PC-9 (cell line): Measurements from ENCODE around the gene TEX29.

Experiments
- EZH2 ChIP-seq: fragments of 200-600 bp; sonication (generic); IDR thresholded peaks from 2 replicates; pipeline ENCODE4 v1.8.0; 2017; ENCODE audit warnings: antibody characterized with exemption, low read depth
- TF ChIP-seq, protein P1 (sequence below): fragments of 200-600 bp; sonication (generic); conservative IDR thresholded peaks from 2 replicates; pipeline ENCODE4 v1.6.1; 2017; ENCODE audit warnings: mixed run types, antibody characterized with exemption, mild to moderate bottlenecking, moderate library complexity

DNA sequence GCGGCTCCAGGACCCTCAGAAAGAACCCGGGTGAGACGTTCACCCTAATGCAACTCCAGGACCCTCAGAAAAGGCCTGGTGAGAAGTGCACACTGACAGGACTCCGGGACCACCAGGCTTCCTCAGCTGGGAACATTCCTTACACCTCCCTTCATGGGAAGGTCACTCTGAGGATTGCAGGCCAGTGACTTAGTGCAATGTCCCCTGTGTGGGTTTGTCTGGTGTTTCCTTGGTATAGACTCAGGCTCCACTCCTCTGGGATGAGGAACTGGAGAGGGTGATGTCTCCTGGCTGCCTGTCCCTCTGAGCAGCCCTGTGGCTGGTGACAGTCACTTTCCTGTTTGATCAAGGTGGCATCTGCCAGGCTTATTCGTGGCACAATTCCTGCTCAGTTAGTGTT is 49.7 kb downstream of the TEX29 start:
- TF ChIP-seq, protein P1, sequence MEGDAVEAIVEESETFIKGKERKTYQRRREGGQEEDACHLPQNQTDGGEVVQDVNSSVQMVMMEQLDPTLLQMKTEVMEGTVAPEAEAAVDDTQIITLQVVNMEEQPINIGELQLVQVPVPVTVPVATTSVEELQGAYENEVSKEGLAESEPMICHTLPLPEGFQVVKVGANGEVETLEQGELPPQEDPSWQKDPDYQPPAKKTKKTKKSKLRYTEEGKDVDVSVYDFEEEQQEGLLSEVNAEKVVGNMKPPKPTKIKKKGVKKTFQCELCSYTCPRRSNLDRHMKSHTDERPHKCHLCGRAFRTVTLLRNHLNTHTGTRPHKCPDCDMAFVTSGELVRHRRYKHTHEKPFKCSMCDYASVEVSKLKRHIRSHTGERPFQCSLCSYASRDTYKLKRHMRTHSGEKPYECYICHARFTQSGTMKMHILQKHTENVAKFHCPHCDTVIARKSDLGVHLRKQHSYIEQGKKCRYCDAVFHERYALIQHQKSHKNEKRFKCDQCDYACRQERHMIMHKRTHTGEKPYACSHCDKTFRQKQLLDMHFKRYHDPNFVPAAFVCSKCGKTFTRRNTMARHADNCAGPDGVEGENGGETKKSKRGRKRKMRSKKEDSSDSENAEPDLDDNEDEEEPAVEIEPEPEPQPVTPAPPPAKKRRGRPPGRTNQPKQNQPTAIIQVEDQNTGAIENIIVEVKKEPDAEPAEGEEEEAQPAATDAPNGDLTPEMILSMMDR, result no peak
- no peak for TF ChIP-seq EZH2
